Stimulated activated CD8-positive, alpha-beta memory T cell treated with anti-CD3 and anti-CD28 coated beads, Interleukin-7, amount 100 ng/mL, for 48 hours (primary cell): ENCODE data around the gene RAB20.
"Not testable (repeated sequence)": the region's sequence is repeated elsewhere in the genome, so short reads cannot be mapped to it uniquely, and the experiment has no call there.

ENCODE experiments used
- DNase-seq, 2 donors: peaks; one replicate each; pipeline ENCODE4 v3.0.0-alpha.2; 2020; ENCODE audit warnings: low read depth in 1 of 2; ENCODE audit errors: extremely low read depth in 1 of 2

The RAB20 gene

GRCh38 chr13:110512198-110512740 is 49.3 kb downstream of the RAB20 start:
- DNase-seq: no peak

- no peak for DNase-seq
Measured at GRCh38 chr13:110511509-110512181, 49.9 kb downstream of the RAB20 start.

DNA sequence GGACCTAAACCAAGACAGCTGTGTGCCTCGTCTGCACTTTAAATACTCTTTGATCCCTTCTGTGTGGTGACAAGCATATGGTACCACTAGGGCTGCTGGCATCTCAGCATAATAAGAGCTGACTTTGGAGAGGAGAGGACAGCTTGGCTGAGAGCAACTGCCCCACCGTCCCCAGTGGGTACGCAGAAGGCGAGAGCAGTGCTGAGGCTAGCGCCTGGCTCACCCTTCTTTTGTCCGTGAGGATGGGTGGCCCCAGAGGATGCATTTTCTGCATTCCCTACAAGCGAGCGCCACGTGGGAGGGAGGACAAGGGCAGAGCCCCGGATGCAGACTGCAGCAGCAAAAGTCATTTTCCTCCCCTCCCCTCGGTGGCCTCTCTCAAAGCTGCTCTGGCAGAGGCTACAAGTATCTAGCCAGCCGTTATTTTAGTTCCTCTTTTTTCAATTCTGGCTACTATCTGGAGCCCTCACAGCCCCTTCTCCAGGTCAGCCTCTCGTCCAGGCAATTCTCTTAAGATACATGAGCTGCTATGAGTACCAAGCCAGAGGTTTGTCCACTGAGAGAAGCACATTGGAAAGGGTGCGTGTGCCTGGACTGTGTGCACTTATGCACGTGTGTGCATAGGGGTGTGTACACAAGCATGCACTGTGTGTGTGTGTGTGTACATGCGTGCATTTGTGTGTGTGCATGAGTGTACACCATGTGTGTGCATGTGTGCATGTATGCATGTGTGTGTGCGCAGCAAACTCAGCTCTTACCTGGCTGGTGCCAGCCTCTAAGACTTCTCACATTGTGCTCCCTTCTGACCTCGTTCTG is 51.3 kb downstream of the RAB20 start:
- DNase-seq: no peak

DNA sequence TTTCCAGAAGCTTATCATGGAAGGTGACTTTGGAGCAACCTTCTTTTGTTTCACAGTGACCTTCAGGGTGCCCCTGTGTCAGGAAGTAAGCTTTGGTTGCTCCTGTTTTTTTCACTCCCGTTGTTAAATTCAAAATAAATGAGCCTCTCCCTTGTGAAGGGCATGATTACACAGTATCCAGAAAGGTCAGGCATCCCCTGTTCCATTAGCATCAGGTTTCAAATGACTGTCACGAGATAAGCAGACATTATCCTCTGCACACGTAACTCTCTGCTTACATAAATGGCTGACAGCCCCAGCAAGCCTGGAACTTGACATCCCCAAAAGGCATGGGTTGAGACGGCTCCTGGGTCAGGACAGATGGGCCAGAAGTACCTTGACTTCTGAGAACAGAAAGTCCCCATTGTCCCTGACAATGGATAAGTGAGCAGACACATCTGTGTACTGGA is 52.0 kb downstream of the RAB20 start:
- no peak for DNase-seq

- no peak for DNase-seq
Measured at GRCh38 chr13:110507678-110508381, 53.7 kb downstream of the RAB20 start.

- no peak for DNase-seq
Measured at GRCh38 chr13:110506859-110507566, 54.5 kb downstream of the RAB20 start.

DNA sequence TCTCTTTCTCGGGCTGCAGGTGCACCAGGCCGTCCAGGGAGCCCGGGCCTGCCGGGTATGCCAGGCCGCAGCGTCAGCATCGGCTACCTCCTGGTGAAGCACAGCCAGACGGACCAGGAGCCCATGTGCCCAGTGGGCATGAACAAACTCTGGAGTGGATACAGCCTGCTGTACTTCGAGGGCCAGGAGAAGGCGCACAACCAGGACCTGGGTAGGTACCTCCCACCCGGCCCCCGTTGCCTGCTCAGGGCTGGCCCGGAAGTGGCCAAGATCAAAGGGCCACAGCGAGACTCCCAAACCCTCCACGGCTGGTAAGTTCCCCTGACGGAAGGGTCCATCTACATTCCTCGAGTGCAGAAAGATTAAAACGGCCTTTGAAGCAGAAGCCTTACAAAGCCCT is 55.1 kb downstream of the RAB20 start:
- DNase-seq: no peak

DNA sequence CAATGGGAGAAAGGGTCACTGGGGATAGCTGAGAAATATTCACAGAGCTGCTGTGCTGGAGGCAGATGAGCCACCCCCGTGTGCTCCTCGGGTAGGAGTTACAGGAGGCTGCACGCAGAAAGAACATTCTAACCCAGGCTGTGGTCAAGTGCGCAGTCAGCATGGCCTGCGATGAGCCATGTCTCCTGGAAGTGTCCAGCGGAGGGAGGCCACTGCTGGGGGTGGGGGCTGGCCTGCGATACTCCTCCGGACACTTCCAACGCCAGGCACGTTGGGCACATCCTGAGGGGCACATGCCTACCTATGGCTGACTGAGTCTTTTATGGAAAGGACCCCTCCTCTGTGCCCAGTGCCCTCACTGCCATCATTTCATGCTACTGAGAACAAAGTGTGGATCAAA is 55.9 kb downstream of the RAB20 start:
- DNase-seq: no peak

DNA sequence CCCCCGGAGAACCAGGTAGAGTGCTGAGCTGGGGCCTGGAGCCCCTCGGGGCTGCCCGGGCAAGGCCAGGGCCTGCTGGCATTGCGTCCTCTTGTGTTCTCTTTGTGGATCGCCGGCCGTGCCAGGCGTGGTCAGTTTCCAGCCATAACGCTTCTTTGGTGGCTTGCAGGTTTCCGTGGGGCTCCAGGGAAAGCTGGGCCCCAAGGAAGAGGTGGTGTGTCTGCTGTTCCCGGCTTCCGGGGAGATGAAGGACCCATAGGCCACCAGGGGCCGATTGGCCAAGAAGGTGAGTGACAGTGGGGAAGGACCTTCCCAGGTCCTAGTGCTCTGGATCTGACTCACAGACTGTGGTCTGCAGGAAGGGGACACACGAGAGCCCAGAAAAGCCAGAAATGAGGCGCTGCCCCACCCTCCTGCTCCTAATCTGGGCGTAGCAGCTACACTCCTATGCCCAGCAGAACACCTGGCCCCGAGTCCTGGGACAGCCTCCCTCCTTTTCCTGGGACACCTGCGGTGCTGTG is 57.5 kb downstream of the RAB20 start:
- no peak for DNase-seq

- no peak for DNase-seq
Measured at GRCh38 chr13:110503037-110503901, 58.3 kb downstream of the RAB20 start.

GRCh38 chr13:110501188-110501587 is 60.3 kb downstream of the RAB20 start:
- no peak for DNase-seq

- DNase-seq: no peak
Measured at GRCh38 chr13:110500341-110500740, 61.2 kb downstream of the RAB20 start.

- DNase-seq: no peak
Measured at GRCh38 chr13:110499621-110500281, 61.8 kb downstream of the RAB20 start.

DNA sequence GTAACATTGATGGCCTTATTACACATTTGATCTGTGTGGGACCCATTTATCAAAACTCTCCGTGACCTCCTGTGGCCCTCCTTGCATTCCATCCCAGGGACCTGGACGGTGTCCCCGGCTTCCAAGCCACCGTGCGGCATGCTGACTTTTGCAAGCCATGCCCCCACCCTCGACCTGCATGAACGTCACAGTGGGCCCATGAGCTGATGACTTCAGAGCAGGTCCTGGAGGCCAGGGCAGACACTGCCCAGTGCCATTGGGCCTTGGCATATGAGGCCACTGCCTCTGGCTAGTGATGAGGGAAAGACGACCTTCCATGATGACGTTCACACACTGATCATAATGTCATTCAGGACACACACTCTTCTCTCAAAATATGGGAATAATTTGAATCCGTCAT is 62.8 kb downstream of the RAB20 start:
- no peak for DNase-seq

DNA sequence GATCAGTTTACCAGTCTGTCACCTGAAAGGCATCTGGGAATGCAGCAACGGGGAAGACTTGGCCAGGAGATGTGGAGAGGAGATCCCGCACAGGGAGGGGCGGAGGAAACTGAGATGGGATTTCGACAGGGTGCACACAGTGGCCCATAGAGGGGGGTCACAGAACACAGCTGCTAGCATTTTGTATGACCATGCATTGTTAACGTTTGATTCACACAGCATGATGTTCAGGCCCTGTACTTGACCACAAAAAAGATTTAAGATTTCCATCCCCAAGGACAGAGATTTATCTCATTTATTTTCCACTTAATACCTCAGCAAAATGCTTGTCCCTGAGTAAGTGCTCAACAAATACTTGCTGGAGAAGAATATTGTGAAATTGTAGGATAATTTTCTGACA is 63.2 kb downstream of the RAB20 start:
- no peak for DNase-seq

DNA sequence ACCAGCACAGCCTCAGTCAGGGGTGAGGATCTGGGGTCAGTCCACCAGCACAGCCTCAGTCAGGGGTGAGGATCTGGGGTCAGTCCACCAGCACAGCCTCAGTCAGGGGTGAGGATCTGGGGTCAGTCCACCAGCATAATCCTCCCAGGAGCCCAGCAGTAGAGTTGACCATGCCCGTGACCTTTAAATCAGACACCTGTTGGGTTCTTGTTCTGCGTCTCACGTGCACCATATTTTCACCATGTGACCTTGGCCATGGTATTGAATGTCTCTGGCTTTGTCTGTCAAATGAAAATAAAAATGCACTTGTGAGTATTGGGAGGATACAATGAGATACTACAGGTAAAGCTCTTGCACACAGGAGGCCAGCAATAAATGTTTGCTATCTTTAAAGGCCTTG is 63.6 kb downstream of the RAB20 start:
- DNase-seq: not testable (repeated sequence)

- DNase-seq: no peak
Measured at GRCh38 chr13:110497003-110497402, 64.5 kb downstream of the RAB20 start.

- DNase-seq: no peak
Measured at GRCh38 chr13:110496281-110496680, 65.2 kb downstream of the RAB20 start.

DNA sequence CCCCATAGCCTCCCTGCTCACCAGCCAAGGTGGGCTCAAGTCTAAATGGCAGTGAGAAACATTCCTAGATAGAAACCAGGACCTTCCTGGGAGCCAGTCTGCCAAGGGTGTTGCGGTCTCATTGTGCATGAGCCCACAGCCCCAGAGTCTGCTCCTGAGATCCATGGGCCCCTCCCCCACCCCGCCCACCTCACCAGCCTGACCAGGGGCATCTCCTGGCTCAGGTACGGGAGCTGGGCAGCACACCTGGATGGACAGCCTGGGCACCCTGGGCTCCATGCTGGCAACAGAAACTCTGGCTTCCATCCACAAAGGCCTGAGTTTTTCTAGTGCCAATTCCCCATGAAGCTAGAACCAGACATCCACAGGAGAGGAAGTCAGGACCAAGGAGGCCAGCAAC is 65.6 kb downstream of the RAB20 start:
- DNase-seq: no peak
